Caco-2 (cell line): ENCODE measurements around the gene KATNAL1. TPM values are rescaled to one million over a fixed set of nuclear protein-coding genes. Genes with fewer than 3 reads are reported as not detected.

Source experiments
- BruUV-seq: library from RNA; stranded (reverse); fragments of 400-500 nt; replicated peaks from 2 replicates; lab custom pipeline; 2021; lab: Mats Ljungman, UMichigan
- CTCF ChIA-PET: fragments of 300-600 bp; sonication (Branson Sonifier 250); formaldehyde crosslinking; loops from one replicate; lab custom pipeline; 2022; ENCODE audit warnings: antibody characterized with exemption; lab: Charles Lee
- POLR2A ChIA-PET: fragments of 300-600 bp; sonication (Branson Sonifier 250); formaldehyde crosslinking; loops from one replicate; lab custom pipeline; 2022; ENCODE audit warnings: antibody characterized with exemption; lab: Charles Lee
- DNase-seq, 2 experiments: peaks; one replicate each; pipeline versions ENCODE4 v3.0.0 to v3.0.0-alpha.2; 2020 to 2022
- H3K27me3 ChIP-seq: replicated peaks from 2 replicates; pipeline ENCODE4 v1.6.0; 2011; ENCODE audit warnings: low read length; ENCODE audit not compliant: control insufficient read depth, insufficient read depth
- H3K36me3 ChIP-seq: 2 replicates; pipeline ENCODE4 v1.5.1; 2011; ENCODE audit warnings: low read length; ENCODE audit not compliant: control insufficient read depth, insufficient read depth
- H3K4me1 ChIP-seq: fragments of 250-450 bp; sonication (Bioruptor Pico); 2 replicates; pipeline ENCODE4 v1.5.1; 2020; ENCODE audit warnings: mild to moderate bottlenecking
- H3K4me3 ChIP-seq: 2 replicates; pipeline ENCODE4 v1.5.1; 2011; ENCODE audit warnings: low read depth, mild to moderate bottlenecking, control low read depth, low read length
- H3K9me3 ChIP-seq: fragments of 250-450 bp; sonication (Bioruptor Pico); 2 replicates; pipeline ENCODE4 v1.5.1; 2020; ENCODE audit warnings: mild to moderate bottlenecking, moderate library complexity
- H3K27ac Mint-ChIP-seq: one replicate; pipeline ENCODE4 v1.8.0; 2022; ENCODE audit warnings: mixed read lengths; ENCODE audit not compliant: unreplicated experiment
- H3K27me3 Mint-ChIP-seq: one replicate; pipeline ENCODE4 v1.8.0; 2022; ENCODE audit warnings: mixed read lengths; ENCODE audit not compliant: insufficient read depth, unreplicated experiment
- H3K36me3 Mint-ChIP-seq: one replicate; pipeline ENCODE4 v1.8.0; 2022; ENCODE audit warnings: mild to moderate bottlenecking, mixed read lengths; ENCODE audit not compliant: insufficient read depth, unreplicated experiment
- H3K4me1 Mint-ChIP-seq: one replicate; pipeline ENCODE4 v1.8.0; 2022; ENCODE audit warnings: low read depth, mixed read lengths; ENCODE audit not compliant: unreplicated experiment
- H3K4me3 Mint-ChIP-seq: one replicate; pipeline ENCODE4 v1.8.0; 2022; ENCODE audit warnings: mild to moderate bottlenecking, moderate library complexity, mixed read lengths; ENCODE audit not compliant: unreplicated experiment
- H3K9me3 Mint-ChIP-seq: one replicate; pipeline ENCODE4 v1.8.0; 2022; ENCODE audit warnings: mixed read lengths; ENCODE audit not compliant: unreplicated experiment
- intact Hi-C: fragments of 100-400 bp; cut with micrococcal nuclease; formaldehyde crosslinking; loops from one replicate; pipeline ENCODE4 v1.10.0; 2022; ENCODE audit not compliant: unreplicated experiment
- total RNA-seq: library from RNA; stranded (reverse); gene quantifications from 2 replicates; pipeline ENCODE4 v1.2.3, GENCODE V29; 2022
- TF ChIP-seq, protein P1 (sequence below), 2 experiments: fragments of 200-600 bp in 1 of 2; IDR thresholded peaks; 1 replicate in 1 of 2; 2 replicates in 1 of 2; pipeline versions ENCODE4 v1.5.1 to v1.8.0; 2011 to 2022; ENCODE audit warnings: antibody characterized with exemption in 1 of 2, control low read depth in 1 of 2, inconsistent platforms in 1 of 2, low read depth in 1 of 2, low read length in 1 of 2, mild to moderate bottlenecking in 1 of 2, moderate library complexity in 1 of 2; ENCODE audit not compliant: insufficient read depth in 1 of 2, severe bottlenecking in 1 of 2, unreplicated experiment in 1 of 2

Gene KATNAL1
- total RNA-seq, 1 experiment from 2014 or later: 8.1 TPM

DNA sequence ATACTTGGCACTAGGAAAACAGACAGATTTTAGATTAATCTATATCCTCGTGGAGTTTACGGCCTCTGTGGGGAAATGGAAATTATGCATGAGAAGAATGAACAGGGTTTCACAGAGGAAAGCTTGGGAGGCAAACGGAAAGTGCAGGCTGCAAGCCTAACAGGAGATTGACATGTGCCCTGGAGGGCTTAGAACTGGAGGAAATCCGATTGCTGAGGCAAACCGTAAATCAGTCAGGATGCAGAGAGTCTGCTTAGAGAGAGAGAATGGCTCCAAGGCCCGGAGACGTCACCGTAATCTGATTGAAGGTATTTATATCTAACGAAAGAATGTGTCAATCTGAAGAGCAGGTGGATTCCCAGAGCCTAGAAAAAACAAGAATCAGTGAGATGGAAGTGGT lies 143.2 kb downstream of the KATNAL1 start:
- H3K27me3 ChIP-seq: no peaks in the 10 kb centered on the region
- H3K36me3 ChIP-seq: no peaks in the 10 kb centered on the region
- no peak overlapping the region for H3K4me3 ChIP-seq
- intact Hi-C loops: no loop called here
- Mint-ChIP-seq H3K27me3 (peaks cover 6% of the 10 kb centered on the region), H3K27ac (no peak overlapping the region), H3K4me3 (no peak overlapping the region), H3K9me3 (no peaks in the 10 kb centered on the region), H3K4me1 (no peaks in the 10 kb centered on the region), H3K36me3 (peaks cover 5% of the 10 kb centered on the region)
- TF ChIP-seq, protein P1, sequence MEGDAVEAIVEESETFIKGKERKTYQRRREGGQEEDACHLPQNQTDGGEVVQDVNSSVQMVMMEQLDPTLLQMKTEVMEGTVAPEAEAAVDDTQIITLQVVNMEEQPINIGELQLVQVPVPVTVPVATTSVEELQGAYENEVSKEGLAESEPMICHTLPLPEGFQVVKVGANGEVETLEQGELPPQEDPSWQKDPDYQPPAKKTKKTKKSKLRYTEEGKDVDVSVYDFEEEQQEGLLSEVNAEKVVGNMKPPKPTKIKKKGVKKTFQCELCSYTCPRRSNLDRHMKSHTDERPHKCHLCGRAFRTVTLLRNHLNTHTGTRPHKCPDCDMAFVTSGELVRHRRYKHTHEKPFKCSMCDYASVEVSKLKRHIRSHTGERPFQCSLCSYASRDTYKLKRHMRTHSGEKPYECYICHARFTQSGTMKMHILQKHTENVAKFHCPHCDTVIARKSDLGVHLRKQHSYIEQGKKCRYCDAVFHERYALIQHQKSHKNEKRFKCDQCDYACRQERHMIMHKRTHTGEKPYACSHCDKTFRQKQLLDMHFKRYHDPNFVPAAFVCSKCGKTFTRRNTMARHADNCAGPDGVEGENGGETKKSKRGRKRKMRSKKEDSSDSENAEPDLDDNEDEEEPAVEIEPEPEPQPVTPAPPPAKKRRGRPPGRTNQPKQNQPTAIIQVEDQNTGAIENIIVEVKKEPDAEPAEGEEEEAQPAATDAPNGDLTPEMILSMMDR (IDR thresholded peaks at IDR 0.05; ENCODE audit: insufficient read depth in 1 of 2, low read depth in 1 of 2, low read length in 1 of 2, severe bottlenecking in 1 of 2, unreplicated experiment in 1 of 2): no peak
- H3K9me3 ChIP-seq: no peaks in the 10 kb centered on the region; the same call in 1 of the 2 replicates
- no peaks in the 10 kb centered on the region for H3K4me1 ChIP-seq
- CTCF ChIA-PET: no interaction called here
- BruUV-seq: no TSS peak
- DNase-seq: no peak
- POLR2A ChIA-PET: no interaction called here

DNA sequence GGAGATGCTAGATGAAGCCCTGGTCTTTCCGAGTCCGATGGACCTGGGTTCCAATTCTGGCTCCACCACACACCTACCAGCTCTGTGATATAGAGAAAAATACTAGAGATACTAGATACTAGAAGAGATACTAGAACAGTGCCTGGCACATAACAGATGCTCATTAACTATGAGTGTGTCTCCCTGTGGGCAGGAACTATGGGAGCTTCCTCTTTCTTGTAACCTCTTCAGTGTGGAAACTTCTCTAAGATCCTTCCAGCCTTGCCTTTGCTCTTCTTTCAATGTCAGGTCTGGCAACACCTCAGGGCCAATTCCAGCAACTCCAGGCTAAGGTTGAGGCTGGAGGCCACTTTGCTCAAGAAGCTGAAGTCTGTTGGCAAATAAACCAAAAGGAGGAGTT lies 143.9 kb downstream of the KATNAL1 start:
- intact Hi-C loops: no loop called here
- Mint-ChIP-seq H3K36me3 (peaks cover 5% of the 10 kb centered on the region), H3K4me1 (no peaks in the 10 kb centered on the region), H3K9me3 (no peaks in the 10 kb centered on the region), H3K27me3 (peaks cover 6% of the 10 kb centered on the region), H3K4me3 (no peak overlapping the region), H3K27ac (no peak overlapping the region)
- BruUV-seq: no TSS peak
- Histone ChIP-seq H3K36me3 (no peaks in the 10 kb centered on the region), H3K27me3 (no peaks in the 10 kb centered on the region), H3K4me3 (no peak overlapping the region), H3K9me3 (no peaks in the 10 kb centered on the region; the same call in 1 of the 2 replicates), H3K4me1 (no peaks in the 10 kb centered on the region)
- CTCF ChIA-PET: no interaction called here
- DNase-seq: no peak
- POLR2A ChIA-PET: no interaction called here
- TF ChIP-seq, protein P1 (IDR thresholded peaks at IDR 0.05; ENCODE audit: insufficient read depth in 1 of 2, low read depth in 1 of 2, low read length in 1 of 2, severe bottlenecking in 1 of 2, unreplicated experiment in 1 of 2): no peak

DNA sequence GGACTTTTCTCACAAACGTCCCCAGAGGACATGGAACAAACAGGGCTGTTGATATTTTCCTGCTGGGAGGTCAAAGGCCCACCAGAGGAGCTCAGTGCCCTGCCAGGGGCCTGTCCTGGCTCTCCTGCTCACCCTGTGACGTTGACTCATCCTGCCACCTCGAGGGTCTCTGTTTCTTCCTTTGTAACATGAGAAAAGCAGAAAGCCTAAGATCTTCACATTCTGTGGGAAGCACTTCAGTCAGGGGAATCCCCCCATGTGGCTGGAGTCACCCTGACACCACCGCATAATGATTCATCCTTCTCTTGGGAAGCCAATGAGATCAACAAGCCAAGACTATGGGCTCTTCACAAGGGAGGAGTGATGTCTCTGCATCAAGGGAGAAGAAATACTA lies 147.9 kb downstream of the KATNAL1 start:
- Mint-ChIP-seq H3K27me3 (peaks cover 3% of the 10 kb centered on the region), H3K36me3 (peaks cover 5% of the 10 kb centered on the region), H3K27ac (no peak overlapping the region), H3K4me3 (no peak overlapping the region), H3K9me3 (no peaks in the 10 kb centered on the region), H3K4me1 (no peaks in the 10 kb centered on the region)
- BruUV-seq: no TSS peak
- Histone ChIP-seq H3K4me1 (no peaks in the 10 kb centered on the region), H3K27me3 (no peaks in the 10 kb centered on the region), H3K36me3 (no peaks in the 10 kb centered on the region), H3K9me3 (no peaks in the 10 kb centered on the region; the same call in 1 of the 2 replicates), H3K4me3 (no peak overlapping the region)
- DNase-seq: no peak
- TF ChIP-seq, protein P1 (IDR thresholded peaks at IDR 0.05; ENCODE audit: insufficient read depth in 1 of 2, low read depth in 1 of 2, low read length in 1 of 2, severe bottlenecking in 1 of 2, unreplicated experiment in 1 of 2): no peak
- intact Hi-C loops: no loop called here
- ChIA-PET POLR2A (no interaction called here), CTCF (interaction anchor here (1.9 kb wide), 1 partner anchor 26 kb away, joined by 13 read pairs; no protein-coding TSS in a partner anchor)
